Glomerular visceral epithelial cell (primary cell): Measurements from ENCODE around the gene BBS4.

Source experiments
- DNase-seq: peaks from one replicate; pipeline ENCODE4 v3.0.0-alpha.2; 2016; ENCODE audit errors: extremely low spot score

The BBS4 gene

GRCh38 chr15:72760590-72761260 is 74.7 kb downstream of the BBS4 start:
- no peak for DNase-seq

GRCh38 chr15:72764656-72765055 is 78.6 kb downstream of the BBS4 start:
- DNase-seq: no peak

GRCh38 chr15:72766025-72766424 is 80.0 kb downstream of the BBS4 start:
- DNase-seq: no peak

- DNase-seq: no peak
Measured at GRCh38 chr15:72766780-72767179, 80.8 kb downstream of the BBS4 start.

GRCh38 chr15:72770673-72771328 is 84.8 kb downstream of the BBS4 start:
- no peak for DNase-seq

DNA sequence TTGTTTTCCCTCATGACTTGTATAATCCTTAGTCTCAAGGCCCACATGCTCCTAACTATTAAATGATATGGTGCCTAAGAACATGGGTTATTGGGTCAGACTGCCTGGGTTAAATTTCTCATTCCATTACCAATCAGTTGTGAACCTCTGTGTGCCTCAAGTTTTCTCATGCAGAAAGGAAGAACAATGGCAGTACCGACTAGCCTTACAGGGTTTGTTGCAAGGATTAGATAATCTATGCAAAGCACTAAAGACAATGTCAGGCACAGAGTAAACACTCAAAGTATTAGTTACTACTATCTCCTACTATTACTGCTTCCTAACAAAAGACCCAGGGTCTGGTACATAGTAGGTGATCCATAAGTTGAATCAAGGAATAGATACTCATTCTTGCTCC is 85.3 kb downstream of the BBS4 start:
- no peak for DNase-seq

GRCh38 chr15:72774696-72775383 is 88.8 kb downstream of the BBS4 start:
- no peak for DNase-seq

- no peak for DNase-seq
Measured at GRCh38 chr15:72778796-72779195, 92.8 kb downstream of the BBS4 start.

DNA sequence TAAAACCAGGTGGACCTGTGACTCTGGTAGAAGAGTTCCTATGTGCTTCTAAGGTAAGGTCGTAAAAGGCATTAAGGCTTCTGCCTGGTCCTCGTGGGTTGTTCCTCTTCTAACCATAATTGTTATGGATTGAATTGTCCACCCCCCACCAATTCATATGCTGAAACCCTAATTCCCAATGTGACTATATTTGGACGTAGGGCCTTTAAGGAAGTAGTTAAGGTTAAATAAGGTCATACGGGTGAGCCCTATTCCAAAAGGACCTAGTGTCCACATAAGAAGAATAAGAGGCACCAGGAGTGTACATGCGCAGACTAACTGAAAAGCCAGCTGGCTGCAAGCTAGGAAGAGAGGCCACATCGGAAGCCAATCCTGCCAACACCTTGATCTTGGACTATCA is 95.6 kb downstream of the BBS4 start:
- DNase-seq: no peak

DNA sequence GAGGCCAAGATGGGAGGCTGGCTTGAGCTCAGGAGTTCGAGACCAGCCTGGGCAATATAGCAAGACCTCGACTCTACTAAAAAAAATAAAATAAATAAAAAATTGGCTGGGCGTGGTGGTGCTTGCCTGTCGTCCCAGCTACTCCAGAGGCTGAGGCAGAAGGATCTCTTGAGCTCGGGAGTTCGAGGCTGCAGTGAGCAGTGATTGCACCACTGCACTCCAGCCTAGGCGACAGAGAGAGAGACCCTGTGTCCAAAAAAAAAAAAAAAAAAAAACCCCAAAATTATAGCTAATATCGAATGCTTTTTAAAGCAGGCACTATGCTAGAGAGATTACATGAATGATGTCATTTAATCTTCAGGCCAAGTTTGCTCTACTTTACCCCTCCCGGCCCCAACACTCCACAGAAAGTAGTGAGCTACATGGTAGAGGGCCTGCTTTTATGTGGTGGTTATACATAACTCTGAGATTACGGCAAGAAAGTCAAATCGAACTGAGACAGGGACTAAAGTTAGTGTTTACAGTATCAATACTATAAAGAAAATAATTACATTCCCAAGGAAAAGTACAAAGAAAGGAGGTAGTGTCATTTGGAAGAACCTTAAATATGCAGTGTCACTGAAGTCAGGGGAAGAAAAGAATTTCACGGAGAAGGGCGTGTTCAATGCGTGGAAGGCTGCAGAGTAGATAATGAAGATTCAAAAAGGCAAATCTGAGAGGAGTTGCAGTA is 96.4 kb downstream of the BBS4 start:
- DNase-seq: no peak

DNA sequence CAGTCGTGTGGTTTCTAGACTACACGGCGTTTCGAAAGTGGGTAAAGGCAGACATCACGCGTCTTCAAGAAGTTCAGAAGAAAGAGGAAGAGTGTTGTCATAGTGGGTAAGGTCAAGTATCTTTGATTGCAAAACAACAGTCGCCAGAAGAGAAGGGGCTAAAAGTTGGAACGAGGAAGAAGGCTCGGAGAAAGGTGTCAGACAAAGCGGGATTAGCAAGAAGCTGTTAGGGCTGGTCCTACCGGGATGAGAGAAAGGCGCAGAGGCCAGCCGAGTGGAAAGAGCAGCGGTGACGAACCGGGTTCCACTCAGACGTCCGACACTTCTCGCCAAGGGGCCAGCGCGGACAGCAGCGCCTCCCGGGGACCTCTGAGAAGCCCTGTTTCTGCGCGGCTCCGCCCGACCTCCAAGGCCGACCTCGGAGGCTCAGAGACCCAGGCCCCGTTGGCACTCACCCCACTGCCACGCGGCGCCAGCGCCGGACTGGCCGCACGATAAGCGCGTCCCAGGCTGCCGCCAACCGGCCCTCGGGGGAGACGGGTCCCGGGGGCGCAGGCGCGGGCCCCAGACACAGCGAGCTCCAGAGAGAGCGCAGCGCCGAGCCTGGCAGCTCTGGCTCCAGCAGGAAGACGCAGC is 97.1 kb downstream of the BBS4 start:
- peak; percentile 31 for DNase-seq

- DNase-seq: peak; percentile 94
Measured at GRCh38 chr15:72783640-72784455, 97.8 kb downstream of the BBS4 start, which contains the start of gene ADPGK. Gene ADPGK, minus strand, starts transcription at chr15:72783758. Its CDS starts 67 bp downstream, at chr15:72783691.

GRCh38 chr15:72784456-72784876 is 98.5 kb downstream of the BBS4 start:
- no peak for DNase-seq

DNA sequence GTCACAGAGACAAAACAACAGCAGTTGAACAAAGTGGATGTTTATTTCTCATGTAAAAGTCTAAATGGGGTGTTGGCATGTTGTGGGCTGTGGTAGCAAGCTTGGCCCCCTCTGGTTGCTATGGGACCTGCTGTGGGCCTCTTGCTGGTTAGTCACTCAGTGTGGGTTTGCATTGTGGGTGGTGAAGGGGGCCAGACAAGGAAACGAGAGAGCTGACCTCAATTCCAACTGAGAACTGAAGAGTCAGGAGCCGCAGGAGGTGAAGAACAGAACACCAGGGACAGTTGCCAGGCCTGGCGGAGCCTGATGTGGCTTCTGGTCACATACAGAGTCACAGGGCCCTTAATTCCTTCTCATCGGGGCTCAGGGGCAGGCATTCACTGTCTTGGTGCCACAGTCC is 99.4 kb downstream of the BBS4 start:
- DNase-seq: peak; percentile 63

GRCh38 chr15:72785841-72786240 is 99.8 kb downstream of the BBS4 start:
- DNase-seq: no peak

DNA sequence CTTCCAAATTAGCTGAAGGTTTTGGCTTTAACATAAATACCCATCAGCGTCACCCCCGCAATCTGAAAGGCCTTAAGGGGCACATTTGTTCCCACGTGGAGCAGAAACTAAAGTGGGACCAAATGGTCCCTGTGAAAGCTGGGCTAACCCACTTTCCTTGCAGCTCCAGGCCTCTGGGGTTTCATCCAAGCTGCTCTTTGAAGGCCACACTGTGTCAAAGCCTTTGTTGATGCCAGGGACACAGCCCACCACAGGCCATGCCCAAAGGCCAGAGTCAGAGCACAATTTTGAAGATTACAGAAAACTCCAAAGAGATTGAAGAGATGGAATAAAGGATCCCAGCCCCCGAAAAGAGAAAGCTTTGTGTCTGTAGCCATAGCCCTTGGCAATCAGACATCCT is 100.2 kb downstream of the BBS4 start:
- DNase-seq: no peak

DNA sequence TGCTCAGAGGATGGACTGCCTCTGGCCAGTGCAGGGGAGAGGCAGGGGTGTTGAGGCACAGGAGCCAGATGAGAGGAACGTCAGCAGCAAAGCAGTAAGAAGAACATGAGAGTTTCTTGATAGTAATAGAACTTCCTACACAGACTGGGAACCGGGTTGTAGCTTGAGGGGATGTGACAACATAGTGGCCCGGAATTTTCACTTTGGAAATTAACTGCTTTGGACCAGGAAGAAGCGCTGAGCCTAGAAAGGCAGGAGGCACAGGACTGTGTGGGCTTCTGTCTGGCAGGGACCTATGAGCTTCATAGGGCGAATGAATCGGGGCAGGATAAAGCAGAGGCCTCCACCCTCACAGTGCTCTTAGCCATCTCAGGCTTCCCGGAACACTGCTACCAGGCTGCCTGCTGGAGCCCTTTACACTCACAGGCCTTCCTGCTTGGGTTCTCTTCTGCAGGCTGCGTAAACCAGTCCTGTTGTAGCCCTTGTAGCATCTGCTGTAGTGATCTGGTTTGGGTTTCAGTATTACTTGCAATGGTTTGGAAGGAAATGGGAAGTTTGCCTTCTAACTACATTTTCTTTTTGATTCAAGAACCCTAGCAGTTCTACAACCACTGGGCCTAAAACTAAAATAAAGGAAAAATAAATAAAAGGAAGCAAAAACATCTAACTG is 100.8 kb downstream of the BBS4 start:
- DNase-seq: no peak

DNA sequence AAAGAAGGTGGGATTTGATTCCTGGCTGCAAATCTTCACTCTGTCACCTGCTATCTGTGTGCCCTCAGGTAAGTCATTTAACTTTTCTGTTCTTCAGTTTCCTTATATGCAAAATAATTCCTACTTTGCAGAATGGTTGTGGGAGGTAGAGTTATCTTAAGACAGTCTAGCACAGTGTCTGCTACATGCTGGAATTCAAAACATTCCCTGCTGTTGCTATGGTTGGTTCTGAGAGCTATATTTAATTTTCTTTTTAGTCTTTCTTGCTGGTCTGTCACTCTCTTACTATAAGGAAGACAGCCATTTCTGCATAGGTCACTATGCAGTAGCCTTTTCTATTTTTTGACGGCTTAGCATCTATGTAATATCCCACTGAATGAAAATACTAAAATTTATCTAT is 101.5 kb downstream of the BBS4 start:
- no peak for DNase-seq
